ENCODE measurements around the gene PTPRS.
A peak's percentile ranks its signal among the peaks of the same experiment; 100 is the strongest.

Gene PTPRS

DNA sequence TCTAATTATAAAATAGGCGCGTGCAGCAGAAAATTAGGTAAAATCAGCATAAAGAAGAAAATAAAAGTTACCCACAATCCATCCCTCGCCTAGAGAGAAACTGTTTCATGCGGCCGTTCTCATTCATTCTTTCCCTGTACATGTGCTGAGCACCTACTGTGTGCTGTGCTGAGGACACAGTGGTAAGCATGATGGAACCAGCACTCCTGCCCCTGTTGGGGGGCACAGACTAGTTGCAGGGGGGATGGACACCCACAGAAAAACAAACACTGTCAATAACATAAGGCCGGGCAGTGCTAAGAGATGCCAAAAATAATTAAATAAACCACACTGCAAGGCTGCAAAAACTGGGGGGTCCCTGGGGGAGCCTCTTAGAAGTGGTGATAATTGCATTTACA, 43.3 kb downstream of the PTPRS start:
- H3K27me3 ChIP-seq: no peaks in the 10 kb centered on the region
- no peaks in the 10 kb centered on the region for H3K4me1 ChIP-seq
- DNase-seq: no peak
- H3K9me3 ChIP-seq: no peaks in the 10 kb centered on the region
- no peaks in the 10 kb centered on the region for H3K36me3 ChIP-seq
- TF ChIP-seq, protein P1, sequence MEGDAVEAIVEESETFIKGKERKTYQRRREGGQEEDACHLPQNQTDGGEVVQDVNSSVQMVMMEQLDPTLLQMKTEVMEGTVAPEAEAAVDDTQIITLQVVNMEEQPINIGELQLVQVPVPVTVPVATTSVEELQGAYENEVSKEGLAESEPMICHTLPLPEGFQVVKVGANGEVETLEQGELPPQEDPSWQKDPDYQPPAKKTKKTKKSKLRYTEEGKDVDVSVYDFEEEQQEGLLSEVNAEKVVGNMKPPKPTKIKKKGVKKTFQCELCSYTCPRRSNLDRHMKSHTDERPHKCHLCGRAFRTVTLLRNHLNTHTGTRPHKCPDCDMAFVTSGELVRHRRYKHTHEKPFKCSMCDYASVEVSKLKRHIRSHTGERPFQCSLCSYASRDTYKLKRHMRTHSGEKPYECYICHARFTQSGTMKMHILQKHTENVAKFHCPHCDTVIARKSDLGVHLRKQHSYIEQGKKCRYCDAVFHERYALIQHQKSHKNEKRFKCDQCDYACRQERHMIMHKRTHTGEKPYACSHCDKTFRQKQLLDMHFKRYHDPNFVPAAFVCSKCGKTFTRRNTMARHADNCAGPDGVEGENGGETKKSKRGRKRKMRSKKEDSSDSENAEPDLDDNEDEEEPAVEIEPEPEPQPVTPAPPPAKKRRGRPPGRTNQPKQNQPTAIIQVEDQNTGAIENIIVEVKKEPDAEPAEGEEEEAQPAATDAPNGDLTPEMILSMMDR (IDR thresholded peaks at IDR 0.05; ENCODE audit: low read depth, low read length): no peak
- H3K4me3 ChIP-seq (ENCODE audit: low read depth, low read length): no peak overlapping the region

DNA sequence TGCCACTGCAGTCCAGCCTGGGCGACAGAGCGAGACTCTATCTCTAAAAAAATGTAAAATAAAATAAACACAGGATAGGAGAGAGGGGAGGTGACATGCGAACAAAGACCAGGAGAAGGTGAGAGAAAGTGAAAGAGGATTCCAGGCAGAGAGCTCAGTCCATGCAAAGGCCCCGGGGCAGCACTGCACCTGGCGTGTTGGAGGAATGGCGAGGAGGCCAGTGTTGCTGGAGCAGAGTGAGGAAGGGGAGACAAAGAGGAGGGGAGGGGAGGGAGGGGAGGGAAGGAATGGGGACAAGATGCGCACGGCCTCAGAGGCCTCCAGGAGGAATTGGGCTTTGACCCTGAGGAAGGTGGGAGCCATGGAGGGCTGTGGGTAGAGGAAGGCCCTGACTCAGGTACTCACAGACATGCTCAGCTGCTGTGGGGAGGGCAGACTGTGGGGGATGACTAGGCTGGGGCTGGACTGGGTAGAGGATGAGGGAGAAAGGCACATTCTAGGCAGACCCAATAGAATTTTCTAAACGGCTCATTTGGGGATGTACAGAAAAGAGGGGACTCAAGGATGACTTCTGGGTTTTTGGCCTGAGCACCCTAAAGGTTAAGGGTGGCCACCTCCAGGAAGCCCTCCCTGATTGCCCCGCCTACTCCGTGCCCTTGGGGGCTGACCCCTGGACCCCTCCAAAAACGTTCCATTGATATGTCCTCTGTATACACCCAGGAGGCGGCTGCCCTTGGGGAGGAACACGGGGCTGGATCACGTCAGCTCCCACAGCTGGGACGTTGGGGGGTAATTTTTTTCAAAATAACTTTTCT, 43.9 kb downstream of the PTPRS start:
- H3K4me3 ChIP-seq (ENCODE audit: low read depth, low read length): no peak overlapping the region
- no peaks in the 10 kb centered on the region for H3K27me3 ChIP-seq
- no peaks in the 10 kb centered on the region for H3K36me3 ChIP-seq
- TF ChIP-seq, protein P1 (IDR thresholded peaks at IDR 0.05; ENCODE audit: low read depth, low read length): no peak
- no peaks in the 10 kb centered on the region for H3K4me1 ChIP-seq
- H3K9me3 ChIP-seq: no peaks in the 10 kb centered on the region
- no peak for DNase-seq

DNA sequence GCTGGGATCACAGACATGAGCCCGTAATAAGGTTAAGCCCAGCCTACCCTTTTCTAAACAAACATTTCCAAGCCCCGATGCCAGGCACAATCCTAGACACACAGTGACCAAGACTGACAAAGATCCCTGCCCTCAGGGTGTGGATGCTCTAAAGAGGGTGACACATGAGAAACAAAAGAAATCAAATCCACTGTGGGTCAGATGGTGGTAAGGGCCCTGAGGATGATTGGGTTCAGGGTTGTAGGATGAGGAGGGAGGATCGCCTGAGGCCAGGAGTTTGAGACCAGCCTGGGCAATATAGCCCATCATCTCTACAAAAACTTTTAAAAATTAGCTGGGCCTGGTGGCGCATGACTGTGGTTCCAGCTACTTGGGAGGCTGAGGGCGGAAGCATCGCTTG, 44.6 kb downstream of the PTPRS start:
- no peaks in the 10 kb centered on the region for H3K27me3 ChIP-seq
- H3K9me3 ChIP-seq: no peaks in the 10 kb centered on the region
- TF ChIP-seq, protein P1 (IDR thresholded peaks at IDR 0.05; ENCODE audit: low read depth, low read length): no peak
- H3K36me3 ChIP-seq: no peaks in the 10 kb centered on the region
- no peak overlapping the region for H3K4me3 ChIP-seq (ENCODE audit: low read depth, low read length)
- no peak for DNase-seq
- H3K4me1 ChIP-seq: no peaks in the 10 kb centered on the region

DNA sequence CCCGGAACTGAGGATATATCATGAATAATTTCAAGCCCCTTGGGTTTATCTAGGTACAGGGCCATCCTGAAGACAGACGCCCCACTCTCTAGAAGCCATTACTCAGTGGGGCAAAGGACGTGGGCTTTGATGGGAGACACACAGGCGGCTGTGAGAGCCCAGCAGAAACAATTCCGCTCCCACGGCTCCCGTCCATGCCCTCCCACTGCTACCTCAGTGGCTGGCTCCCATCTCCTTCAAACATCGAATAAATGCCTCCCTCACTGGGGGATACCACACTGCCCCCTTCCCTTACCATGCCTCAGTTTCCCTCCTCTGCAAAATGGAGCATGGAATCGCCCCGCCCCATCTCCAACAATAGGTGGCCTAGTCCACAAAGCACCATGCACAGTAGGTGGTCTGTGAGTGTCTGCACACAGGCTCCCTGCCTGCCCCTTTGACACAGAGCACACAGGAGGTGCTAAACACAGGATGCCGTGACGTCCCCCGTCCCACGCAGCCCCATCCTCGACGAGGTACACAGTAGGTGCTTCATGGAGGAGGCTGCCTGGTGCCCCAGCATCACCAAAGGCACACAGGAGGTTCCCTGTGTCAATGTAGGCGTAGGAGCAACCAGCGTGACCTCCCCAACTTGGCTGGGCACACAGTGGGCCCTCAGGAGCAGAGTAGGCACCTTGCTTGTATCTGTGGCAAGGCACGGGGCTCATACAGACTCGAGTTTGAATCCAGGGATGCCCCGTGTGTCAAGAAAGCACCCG, 46.0 kb downstream of the PTPRS start:
- TF ChIP-seq, protein P1 (IDR thresholded peaks at IDR 0.05; ENCODE audit: low read depth, low read length): no peak
- Histone ChIP-seq H3K4me1 (no peaks in the 10 kb centered on the region), H3K36me3 (no peaks in the 10 kb centered on the region), H3K4me3 (ENCODE audit: low read depth, low read length) (peak overlapping the region; percentile 73), H3K9me3 (no peaks in the 10 kb centered on the region), H3K27me3 (no peaks in the 10 kb centered on the region)
- no peak for DNase-seq

DNA sequence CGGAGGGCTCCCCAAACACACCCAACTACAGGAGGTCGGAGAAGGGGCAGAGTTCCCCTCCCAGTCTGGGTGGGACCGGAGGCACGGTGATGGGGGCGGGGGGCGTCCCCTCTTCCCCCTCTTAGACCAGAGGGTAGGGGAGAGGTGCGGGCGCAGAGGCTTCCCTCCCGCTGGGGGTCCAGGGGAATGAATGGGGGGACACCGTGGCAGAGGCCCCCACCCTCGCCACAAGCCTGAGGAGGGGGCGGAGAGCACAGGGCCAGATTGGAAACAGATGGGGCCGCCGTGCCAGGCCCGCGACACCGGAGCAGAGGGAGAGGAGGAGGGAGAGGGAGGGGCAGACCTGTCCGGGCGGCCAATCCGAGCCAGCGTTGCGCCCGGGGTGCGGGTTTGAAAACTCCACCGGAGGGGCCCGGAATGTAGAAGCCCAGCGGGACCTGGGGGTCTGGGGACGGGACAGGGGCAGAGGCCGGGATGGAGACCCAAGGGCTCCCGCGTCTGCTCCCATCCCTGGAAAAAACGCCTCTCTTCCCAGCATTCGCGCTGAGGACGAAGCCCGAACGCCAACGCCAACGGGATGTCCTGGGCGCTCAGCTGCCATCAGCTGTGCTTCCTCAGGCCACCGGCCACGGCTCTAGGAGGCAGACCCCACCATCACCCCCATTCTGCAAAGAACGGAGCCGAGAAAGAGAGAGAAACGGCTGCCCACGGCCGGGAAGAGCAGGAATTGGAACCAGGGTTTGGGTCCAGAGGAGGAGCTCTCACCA, 46.8 kb downstream of the PTPRS start:
- TF ChIP-seq, protein P1 (IDR thresholded peaks at IDR 0.05; ENCODE audit: low read depth, low read length): no peak
- Histone ChIP-seq H3K4me3 (ENCODE audit: low read depth, low read length) (peak overlapping the region; percentile 73), H3K4me1 (no peaks in the 10 kb centered on the region), H3K36me3 (no peaks in the 10 kb centered on the region), H3K27me3 (no peaks in the 10 kb centered on the region), H3K9me3 (no peaks in the 10 kb centered on the region)
- peak; percentile 83 for DNase-seq

Measured in BE2C (cell line).